ENCODE results near the gene PPP2R5C.

Gene PPP2R5C

DNA sequence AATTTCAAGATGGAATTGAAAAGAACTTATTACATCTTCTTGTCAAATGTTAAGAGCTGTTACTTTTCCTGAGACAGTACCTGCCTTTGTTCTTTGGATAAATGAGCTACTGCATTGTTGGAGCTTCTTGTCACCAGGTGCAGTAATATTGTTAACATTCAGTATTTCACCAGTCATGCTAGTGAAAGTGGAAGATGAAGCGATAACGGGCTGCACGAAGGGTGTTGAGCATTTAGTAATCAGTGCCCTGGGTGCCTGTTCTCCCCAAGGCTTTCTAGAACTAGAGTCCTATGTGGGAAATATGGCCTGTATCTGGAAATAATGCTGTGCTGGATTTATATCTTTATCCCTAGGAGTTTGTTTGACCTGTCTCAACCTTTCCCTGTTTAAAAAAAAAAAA, 83.2 kb downstream of the PPP2R5C start:
- DNase-seq: no peak

DNA sequence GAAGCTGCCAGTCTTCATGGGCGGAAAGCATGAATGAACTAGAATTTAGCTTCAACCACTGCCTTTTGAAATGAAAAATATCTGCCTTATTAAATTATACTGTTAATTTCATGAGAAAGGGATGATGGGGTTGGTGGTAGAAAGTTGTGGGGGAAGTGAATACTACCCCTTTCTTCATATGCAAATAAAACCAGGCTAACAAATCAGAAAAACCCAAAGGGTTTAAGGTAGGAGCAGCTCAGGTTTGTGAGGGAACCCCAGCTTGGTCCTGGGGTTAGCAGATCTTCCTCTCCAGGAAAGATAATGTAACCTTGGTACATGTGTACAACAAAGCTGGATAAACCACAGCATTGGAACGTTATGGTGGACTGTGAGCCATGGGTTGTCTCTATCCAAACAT, 84.0 kb downstream of the PPP2R5C start:
- DNase-seq: no peak

DNA sequence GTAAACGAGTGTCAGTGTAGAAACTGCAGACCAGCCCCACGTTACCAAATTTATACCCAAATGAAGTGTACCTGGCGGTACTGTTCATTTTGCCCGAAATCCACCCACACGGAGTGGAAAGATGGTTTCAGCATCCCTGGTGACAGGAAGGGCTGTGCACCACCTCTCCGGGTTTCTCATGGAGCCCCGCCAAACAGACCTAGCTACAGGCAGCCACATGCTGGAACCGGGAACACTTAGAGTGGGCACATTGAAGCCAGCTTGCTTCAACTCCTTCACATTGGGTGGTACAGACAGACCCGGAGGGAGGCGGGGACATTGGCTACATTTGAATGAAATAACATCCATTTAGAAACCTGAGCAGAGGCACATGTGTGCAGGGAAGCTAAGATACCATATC, 84.4 kb downstream of the PPP2R5C start:
- no peak for DNase-seq

DNA sequence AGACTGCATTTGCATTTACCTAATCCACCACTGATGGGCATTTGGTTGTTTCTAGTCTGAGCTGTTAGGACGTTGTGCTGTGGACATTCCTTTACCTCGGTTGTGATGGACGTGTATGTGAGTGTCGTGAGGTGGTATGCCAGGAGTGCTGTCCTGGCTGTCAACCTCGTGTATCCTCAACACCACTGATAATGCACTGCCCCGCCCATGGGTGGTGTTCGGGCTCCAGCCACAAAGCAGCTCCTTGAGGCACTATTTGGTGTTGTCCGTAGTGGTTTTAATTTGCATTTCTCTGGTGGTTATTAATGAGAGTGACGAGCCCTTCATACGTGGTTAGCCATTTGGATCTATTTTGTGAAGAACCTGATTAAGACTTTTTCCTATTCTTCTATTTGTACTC, 87.6 kb downstream of the PPP2R5C start:
- no peak for DNase-seq

DNA sequence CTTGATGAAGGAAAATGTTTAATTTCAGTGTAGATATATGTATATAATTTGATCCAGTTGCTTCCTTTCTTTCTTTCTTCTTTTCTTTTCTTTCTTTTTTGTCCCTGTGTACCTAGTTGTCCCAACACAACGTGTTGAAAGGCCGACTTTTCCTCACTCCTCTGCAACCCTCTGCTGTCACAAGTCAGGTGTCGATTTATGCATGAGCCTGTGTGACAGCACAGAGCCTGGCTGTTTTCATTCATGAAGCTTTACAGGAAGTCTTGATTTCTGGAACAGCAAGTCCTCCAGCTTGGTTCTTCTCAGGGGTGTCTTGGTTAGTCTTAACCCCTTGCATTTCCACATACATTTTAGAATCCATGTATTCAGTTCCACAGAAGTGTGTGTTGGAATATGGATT, 88.1 kb downstream of the PPP2R5C start:
- no peak for DNase-seq

DNA sequence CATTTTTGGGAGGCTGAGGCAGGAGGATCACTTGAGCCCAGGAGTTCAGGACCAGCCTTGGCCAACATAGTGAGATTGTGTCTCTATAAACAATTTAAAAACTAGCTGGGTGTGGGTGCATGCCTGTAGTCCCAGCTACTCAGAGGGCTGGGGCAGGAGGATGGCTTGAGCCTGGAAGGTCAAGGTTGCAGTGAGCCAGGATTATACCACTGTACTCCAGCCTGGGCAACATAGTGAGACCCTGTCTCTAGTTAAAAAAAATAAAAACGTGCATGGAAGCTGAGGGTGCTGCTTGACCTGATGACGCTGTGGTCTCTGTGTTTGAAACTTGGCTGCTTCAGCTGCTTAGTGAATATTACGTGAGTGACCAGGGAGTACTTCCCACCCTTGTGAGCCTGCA, 89.7 kb downstream of the PPP2R5C start:
- DNase-seq: no peak

DNA sequence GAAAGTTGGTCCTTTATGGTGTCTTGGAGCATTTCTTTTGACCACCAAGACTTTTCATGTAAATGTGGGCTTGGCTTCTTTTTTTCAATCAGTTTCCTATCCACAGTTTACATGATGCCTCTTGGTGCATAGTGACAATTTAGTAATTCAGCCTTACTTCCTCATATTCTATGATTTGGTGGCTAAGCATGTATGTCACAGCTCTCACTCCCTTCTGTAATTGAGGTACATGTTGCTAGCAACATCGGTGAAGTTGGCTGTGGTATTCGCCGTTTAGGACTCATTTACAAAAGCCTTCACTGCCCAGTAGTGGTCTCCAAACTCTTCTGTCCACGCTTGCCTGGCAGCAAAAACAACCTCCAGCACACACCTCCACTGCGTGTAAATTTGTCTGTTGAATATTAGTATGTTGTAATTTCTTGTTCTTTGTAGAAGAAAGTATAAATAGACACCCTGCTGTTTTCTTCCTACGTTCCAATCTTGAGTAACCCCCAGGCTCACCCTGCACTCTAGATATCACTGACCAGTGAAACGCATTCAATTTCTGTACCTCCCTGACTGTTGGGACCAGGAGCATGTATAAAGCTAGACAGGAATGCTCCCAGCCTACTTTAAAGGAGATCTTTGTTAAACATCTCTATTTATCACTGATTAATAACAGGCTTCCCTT, 90.4 kb downstream of the PPP2R5C start:
- DNase-seq: no peak

DNA sequence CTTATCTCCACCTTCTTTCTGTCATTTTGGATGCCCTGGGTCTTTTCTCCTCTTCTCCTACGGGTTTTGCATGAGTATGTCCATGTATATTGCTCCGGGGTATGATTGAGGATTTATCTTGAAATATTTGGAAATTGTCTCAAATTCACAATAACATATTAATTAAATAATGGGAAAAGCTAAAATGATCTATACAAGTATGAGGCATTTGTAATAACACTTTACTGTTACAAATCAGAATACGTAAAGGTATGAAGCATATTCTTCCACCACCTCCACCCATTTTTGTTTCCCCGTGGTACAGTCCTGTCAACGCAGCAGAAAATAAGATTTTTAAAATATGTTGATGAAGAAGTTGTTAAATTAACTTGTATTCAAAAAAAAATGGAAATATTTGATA, 91.3 kb downstream of the PPP2R5C start:
- DNase-seq: no peak

DNA sequence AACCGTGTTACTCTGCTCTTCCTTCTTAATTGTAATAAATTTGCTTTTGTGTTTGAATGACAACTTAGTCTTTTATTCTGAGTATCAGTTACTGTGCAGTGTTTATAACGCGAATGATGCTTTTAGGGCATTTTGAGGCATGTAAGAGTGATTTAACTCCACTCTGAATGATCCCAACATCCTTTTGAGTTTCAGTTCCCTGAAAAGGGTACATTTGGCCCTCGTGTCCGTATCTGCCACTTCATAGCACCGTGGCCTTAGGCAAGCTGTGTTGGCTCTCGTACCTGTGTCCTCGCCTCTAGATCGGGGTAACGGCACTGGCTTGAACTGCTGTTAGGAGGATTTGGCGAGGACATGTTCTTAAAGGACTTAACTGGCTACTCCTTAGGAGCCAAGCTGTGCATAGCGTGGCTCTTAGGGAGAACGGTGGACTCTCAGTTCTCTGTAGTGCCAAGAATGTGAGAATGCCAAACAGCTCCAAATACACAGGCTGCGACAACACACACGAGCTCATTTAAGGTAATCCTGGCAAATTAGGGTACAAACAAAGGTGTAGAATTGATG, 92.0 kb downstream of the PPP2R5C start:
- DNase-seq: no peak

DNA sequence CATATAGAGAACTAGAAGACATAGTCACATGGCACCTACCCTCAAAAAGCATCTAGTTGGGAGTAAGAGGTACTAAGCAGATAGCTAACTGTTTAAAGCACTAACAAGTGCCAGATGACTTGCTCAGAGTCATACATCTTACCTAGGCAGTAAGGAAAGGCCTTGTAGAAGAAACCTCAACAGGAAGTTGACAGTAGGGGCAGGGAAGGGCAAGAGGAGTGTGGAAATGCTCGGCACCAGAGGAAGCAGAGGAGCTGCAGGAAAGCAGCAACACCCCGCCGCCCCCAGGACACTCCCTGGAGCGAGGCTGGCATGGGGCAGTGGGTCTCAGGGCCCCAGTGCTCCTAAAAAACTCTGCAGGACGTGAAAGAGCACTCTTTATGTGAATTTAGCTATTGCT, 92.9 kb downstream of the PPP2R5C start:
- peak in 1 of 2 donors; percentile 21 for DNase-seq

DNA sequence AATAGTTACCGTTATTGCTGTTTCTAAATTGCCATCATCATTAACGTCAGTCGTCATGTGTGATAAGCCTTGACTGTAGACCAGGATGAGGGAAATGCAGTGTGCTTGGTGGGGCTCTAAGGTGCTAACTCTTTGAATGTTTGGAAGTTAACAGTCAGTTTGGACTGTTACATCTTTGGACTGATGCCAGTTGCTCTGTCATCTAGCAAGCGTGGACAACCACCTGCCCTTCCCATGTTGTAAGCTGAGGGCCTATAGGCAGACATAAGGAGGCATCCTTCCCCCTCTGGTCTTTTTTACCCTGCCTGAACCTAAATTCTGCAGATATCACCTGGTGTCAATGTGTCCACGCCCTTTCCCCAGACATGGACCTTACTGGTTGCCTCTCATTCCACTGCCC, 94.4 kb downstream of the PPP2R5C start:
- no peak for DNase-seq

DNA sequence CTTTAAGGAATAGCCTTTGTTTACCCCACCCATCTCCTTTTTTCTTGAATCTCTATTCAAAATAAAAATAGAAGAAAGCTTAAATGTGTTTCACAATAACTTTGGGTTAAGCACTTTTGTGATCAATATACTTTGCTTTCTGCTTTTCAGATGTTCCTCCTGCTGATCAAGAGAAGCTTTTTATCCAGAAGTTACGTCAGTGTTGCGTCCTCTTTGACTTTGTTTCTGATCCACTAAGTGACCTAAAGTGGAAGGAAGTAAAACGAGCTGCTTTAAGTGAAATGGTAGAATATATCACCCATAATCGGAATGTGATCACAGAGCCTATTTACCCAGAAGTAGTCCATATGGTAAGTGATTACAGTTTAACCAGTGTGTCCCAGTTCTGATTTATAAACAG, 95.0 kb downstream of the PPP2R5C start:
- no peak for DNase-seq

DNA sequence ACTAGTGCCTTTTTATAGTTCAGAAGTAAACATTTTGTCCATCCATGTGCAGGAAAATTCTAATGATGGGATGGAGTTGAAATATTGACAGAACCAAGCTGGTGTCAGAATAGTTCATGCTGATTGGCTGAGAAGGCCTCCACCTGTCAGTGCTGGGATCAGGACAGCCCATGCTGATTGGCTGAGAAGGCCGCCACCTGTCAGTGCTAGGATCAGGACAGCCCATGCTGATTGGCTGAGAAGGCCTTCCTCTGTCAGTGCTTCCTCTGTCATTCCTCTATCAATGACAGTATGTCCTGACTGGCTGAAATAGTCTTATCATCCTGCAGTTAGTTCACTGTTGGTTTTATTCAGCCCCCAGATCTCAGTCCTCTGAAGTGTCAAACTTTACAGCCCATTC, 95.7 kb downstream of the PPP2R5C start:
- DNase-seq: peak in 1 of 2 donors; percentile 15

DNA sequence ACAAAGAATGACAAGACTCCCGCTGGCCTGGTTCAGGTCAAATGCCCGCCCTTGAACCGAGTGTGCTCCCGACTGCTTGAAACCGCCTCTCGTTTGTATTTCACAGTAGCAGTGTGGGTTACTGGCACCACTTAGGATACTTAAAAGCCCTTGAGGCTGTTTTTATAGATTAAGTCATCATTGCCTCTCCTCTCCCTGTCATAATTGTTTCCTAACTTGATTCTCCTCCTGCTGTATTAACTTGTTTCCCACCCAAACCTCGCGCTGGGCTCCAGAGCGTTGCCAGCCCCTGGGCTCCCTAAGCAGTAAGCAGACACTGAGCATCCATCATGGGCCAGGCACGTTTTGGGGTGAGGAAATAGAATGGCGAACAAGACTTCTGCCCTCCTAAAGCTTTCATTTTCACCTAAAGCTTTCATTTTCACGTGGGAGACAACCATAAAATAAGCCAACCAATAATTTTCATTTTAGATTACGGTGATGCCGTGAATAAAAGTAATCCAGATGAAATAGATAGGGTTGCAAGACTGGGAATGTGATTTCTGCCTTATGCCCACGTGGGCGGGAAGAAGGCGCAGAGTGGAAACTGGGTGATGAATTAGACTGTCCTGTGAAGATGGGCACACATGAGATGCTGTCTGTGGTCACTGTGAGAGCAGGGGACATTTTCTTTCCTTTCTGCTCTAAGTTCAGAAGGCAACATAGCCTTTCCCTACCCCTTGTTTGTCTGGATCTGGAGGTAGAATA, 97.5 kb downstream of the PPP2R5C start:
- peak in 1 of 2 donors; percentile 19 for DNase-seq

DNA sequence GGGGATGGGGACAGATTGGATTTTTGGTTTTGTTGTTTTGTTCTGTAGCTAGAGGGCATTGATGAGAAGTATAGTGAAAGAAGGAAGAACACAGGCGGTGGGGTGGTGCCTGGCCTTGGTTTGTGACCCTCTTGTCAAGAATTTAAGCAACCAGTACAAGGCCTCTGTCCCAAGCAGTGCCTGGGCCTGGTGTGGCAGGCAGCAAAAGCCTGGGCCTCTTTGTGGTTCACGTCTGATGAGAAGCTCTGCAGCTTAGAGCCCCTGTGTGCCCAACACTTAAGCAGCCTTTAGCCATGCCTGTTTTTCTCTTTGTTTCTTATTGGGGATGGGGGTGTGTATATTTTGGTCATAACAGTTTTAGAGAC, 98.0 kb downstream of the PPP2R5C start:
- peak in 1 of 2 donors; percentile 17 for DNase-seq

DNA sequence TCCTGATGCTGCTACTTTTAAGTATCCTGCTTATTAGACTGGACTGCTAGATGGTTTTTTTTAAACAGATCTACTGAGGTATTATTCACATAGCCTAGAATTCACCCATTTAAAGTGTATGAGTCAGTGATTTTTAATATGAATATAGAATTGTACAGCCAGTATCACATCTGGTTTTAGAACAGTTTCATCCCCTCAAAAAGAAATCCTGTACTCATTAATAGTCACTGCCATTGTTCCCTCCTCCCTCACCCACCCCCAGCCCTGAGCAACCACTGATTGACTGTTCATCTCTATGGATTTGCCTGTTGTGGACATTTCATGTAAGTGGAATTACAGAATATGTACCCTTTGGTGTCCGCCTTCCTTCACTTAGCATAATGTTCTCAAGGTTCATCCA, 98.4 kb downstream of the PPP2R5C start:
- DNase-seq: peak in 1 of 2 donors; percentile 19

DNA sequence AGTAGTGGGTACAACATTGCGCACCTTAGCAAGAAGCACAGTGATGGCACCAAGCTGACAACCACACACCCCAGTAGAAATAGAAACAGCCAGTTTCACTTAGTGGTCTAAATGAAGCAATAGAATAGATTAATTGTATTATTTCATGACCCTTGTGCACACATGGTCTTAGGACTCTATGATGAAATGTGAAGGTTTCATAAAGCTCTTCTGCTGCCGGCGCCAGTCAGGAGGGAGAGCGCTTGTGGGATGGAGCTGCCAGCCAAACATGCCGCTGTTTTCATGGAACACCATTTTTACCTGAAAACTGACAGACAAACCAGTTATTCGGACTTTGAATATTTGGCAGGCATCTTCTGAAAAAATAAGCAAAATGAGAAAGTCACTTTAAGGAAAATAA, 100.0 kb downstream of the PPP2R5C start:
- DNase-seq: no peak

DNA sequence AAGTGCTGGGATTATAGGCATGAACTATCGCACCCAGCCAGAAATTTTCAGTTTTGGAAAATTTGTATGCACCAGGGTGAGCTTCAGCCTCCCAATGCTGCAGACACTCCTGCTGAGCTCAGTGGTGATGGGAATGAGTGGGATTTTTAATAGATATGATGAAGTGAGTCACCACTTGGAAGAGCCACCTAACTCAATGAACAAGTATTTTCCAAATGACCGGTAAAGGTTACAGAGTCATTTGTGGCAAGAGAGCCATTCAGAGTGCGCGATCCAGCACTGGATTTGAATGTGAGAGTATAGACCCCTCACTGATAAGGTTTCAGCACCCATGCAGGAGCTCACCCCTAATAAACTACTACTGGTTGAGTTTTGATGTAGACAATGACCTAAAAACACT, 100.7 kb downstream of the PPP2R5C start:
- no peak for DNase-seq

DNA sequence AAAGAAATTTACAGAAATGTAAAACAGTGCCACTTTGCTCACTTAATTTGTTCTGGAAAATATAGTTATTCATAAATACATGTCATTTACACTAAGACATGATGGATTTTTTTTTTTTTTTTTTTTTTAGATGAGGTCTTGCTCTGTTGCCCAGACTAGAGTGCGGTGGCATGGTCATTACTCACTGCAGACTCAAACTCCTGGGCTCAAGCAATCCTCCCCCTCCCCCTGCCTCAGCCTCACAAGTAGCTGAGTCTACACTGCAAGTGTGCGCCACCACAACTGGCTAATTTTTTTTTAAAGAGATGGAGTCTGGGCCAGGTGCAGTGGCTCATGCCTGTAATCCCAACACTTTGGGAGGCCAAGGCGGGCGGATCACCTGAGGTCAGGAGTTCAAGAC, 101.2 kb downstream of the PPP2R5C start:
- no peak for DNase-seq

DNA sequence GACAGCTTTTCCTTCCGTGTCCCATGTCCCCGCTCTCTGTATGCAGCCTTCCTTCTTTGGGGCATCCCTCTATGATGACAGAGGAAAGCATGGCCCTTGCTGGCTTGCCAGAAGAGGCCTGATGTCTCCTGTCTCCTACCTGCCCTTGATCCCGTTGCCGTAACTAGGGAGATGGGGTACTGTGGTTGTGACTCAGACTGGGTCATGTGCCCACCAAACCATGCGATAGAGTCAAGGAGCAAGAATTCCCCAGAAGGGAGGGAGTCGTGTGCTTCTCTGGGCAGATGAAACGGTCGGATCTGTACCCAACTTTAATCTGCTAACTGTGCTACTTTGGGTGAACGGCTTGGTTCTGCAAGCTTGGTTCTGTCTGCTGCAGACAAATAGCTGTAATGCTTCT, 103.8 kb downstream of the PPP2R5C start:
- no peak for DNase-seq

DNA sequence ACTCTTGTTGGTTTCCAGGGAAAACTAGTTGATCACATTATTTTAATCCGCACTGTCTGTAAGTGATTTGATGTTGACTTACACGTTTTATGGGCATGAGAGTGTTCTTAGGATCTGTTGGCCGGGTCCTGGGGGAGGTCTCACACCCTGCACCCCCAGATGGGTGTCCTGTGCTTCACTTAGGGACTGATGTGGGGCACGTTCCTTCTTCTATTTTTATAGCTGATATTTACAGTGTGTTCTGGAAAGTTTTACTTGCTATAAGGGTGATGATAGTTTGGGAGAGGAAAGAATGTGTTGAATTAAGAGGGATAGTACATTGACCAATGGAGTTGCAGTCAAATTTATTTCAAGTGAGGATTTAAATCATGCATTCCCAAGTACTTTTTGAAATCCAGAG, 106.3 kb downstream of the PPP2R5C start:
- DNase-seq: no peak

DNA sequence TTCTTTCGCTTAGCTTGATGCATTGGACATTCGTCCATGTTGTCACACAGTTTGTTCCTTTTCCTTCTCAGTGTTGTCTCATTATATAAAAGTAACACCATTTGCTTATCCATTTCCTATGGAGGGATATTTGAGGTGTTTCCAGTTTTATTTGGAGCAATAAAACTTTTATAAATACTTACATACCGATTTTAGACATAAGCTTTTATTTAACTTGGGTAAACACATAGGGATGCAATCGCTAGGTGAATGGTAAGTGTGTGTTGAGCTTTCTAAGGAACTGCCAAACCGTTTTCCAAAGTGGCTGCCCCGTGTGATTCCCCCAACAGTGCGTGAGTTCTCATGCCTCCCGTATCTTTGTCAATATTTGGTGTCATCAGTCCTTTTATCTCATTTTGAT, 107.7 kb downstream of the PPP2R5C start:
- DNase-seq: no peak

DNA sequence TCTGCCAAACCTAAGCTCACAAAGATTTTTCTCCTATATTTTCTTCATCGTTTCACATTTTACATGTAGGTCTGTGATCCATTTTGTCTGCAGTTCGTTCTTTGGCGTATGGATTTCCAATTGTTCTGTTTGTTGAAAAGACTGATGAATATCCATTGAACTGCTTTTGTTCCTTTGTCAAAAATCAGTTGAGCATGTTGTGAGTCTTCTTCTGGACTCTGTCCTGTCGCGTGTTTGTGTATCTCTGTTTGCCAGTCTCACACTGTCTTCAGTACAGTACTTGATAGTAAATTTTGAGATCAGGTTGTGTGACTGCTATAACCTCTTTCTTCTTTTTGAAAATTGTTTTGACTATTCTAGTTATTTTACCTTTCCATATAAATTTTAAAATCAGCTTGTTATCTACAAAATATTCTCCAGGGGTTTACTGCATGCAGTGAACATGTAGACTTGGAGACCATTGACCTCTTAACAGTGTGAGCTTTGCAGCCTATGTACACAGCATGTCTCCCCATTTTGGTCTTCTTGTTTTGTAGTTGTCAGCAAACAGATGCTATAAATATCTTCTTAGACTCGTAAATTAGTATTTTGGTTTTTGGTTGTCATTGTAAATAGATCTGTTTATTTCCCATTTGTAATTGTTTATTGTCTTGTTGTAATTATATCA, 108.9 kb downstream of the PPP2R5C start:
- no peak for DNase-seq

DNA sequence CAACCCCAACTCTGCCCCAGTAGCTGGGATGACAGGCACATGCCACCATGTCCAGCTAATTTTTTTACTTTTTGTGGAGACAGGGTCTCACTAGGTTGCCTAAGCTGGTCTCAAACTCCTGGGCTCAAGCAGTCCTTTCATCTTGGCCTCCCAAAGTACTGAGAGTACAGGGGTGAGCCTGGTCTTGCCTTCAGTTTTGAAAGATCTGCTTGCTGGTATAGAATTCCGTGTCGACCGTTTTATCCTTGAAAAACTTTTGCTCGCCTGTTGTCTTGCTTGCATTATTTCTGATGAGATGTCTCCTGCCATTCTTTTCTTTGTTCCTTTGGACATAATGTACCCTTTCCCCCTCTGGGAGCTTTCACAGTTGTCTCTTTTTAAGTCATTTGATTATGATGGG, 110.8 kb downstream of the PPP2R5C start:
- DNase-seq: no peak
